PC-9 (cell line): Measurements from ENCODE around the gene IL2RA.

Experiments
- CTCF ChIP-seq: fragments of 200-600 bp; sonication (generic); conservative IDR thresholded peaks from 2 replicates; pipeline ENCODE4 v1.6.1; 2017; ENCODE audit warnings: mixed run types, antibody characterized with exemption, mild to moderate bottlenecking, moderate library complexity
- EZH2 ChIP-seq: fragments of 200-600 bp; sonication (generic); IDR thresholded peaks from 2 replicates; pipeline ENCODE4 v1.8.0; 2017; ENCODE audit warnings: antibody characterized with exemption, low read depth

- no peak for TF ChIP-seq CTCF
- no peak for TF ChIP-seq EZH2
Observed at GRCh38 chr10:6068422-6068821, 6.3 kb upstream of the IL2RA start.
